ENCODE results near the gene EXOC3. TPM values are rescaled to one million over a fixed set of nuclear protein-coding genes. Genes with fewer than 3 reads are reported as not detected.

The EXOC3 gene
- polyA plus RNA-seq, 1 donor from 2014 or later, result 27.7 TPM

DNA sequence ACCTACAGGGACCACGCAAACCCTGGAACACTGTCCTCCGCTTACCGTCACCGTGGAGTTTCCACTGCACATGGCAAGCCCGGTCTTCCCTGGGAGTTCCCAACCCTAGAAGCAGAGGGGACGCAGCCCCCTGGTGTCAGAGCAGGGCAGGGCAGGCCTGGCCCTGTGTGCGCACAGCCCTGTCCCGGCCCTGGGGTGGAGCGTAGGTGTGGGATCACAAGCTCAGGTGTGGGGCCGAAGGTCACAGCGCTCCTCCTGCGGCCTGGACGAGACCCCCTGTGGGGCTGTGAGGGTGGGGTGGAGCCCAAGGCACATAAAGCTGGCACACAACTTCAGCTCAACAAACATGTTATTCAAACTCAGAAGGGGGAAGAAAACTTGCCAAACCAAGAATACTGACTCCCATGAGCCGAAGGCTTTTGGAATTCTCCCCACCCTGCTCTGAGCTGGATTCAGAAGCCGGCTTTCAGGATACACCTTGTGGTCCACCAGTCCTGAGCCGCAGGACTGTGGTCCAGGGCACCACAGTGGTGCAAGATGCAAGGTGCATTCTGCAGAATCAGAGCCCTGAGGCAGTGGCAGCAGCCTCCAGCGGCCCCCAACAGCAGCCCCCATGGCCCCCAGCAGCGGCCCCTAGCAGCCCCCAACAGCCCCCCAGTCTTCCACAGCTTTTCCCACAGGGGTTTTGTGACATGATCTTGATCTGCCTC is 11.8 kb upstream of the EXOC3 start:
- Histone ChIP-seq H3K9me2 (ENCODE audit: insufficient read depth, low read length) (no peaks in the 10 kb centered on the region), H3K79me2 (replicated peaks; ENCODE audit: insufficient read depth, low read length) (no peaks in the 10 kb centered on the region), H3K9ac (ENCODE audit: low read length) (no peak overlapping the region), H3K36me3 (ENCODE audit: insufficient read depth, low read length) (no peaks in the 10 kb centered on the region), H3F3A (ENCODE audit: insufficient read depth, low read length, poor library complexity, severe bottlenecking) (no peaks in the 10 kb centered on the region), H3K9me3 (ENCODE audit: low read length) (no peaks in the 10 kb centered on the region), H4K20me1 (ENCODE audit: insufficient read depth) (no peaks in the 10 kb centered on the region), H3K27ac (ENCODE audit: low read length) (no peak overlapping the region), H3K4me2 (ENCODE audit: low read length) (no peak overlapping the region), H3K27me3 (ENCODE audit: insufficient read depth, low read depth, low read length) (no peaks in the 10 kb centered on the region), H3K4me3 (ENCODE audit: low read length) (no peak overlapping the region), H2AFZ (ENCODE audit: low read depth, low read length) (no peak overlapping the region)
- TF ChIP-seq SMC3 (conservative IDR thresholded peaks at IDR 0.05; ENCODE audit: poor library complexity), result peak; percentile 65
- peak; percentile 60 for TF ChIP-seq RAD21 (conservative IDR thresholded peaks at IDR 0.05)
- no peak for TF ChIP-seq POLR2AphosphoS5 (IDR thresholded peaks at IDR 0.05)
- TF ChIP-seq, protein P1, sequence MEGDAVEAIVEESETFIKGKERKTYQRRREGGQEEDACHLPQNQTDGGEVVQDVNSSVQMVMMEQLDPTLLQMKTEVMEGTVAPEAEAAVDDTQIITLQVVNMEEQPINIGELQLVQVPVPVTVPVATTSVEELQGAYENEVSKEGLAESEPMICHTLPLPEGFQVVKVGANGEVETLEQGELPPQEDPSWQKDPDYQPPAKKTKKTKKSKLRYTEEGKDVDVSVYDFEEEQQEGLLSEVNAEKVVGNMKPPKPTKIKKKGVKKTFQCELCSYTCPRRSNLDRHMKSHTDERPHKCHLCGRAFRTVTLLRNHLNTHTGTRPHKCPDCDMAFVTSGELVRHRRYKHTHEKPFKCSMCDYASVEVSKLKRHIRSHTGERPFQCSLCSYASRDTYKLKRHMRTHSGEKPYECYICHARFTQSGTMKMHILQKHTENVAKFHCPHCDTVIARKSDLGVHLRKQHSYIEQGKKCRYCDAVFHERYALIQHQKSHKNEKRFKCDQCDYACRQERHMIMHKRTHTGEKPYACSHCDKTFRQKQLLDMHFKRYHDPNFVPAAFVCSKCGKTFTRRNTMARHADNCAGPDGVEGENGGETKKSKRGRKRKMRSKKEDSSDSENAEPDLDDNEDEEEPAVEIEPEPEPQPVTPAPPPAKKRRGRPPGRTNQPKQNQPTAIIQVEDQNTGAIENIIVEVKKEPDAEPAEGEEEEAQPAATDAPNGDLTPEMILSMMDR (IDR thresholded peaks at IDR 0.05; ENCODE audit: poor library complexity, severe bottlenecking), result peak; percentile 60

DNA sequence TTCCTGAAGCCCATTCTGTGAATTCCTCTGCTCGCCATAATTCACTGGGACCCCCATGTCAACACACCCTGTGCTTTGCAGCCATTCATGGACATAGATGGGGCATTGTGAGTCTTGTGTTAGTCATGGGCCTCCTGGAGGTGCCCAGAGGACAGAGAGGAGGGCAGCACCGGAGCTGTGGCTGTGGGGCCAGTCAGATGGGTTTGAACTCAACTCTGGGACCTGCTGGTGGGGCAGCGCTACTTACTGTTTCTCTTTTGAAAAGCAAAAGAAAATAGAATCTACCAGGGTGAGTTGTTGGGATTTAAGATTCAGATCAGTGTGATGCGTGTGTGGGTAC is 11.3 kb upstream of the EXOC3 start:
- no peak overlapping the region for H3K27ac ChIP-seq (ENCODE audit: low read length)
- no peaks in the 10 kb centered on the region for H3K36me3 ChIP-seq (ENCODE audit: insufficient read depth, low read length)
- no peaks in the 10 kb centered on the region for H3K27me3 ChIP-seq (ENCODE audit: insufficient read depth, low read depth, low read length)
- H3K9me3 ChIP-seq (ENCODE audit: low read length), result no peaks in the 10 kb centered on the region
- no peaks in the 10 kb centered on the region for H4K20me1 ChIP-seq (ENCODE audit: insufficient read depth)
- TF ChIP-seq TAF1 (IDR thresholded peaks at IDR 0.05; ENCODE audit: low read depth) (no peak), EP300 (conservative IDR thresholded peaks at IDR 0.05; ENCODE audit: poor library complexity, severe bottlenecking) (no peak), POLR2AphosphoS5 (IDR thresholded peaks at IDR 0.05) (no peak), EZH2 (IDR thresholded peaks at IDR 0.05; ENCODE audit: borderline replicate concordance, insufficient read depth, low read length, poor library complexity, severe bottlenecking) (no peak), SMC3 (conservative IDR thresholded peaks at IDR 0.05; ENCODE audit: poor library complexity) (no peak), RAD21 (conservative IDR thresholded peaks at IDR 0.05) (no peak), MXI1 (conservative IDR thresholded peaks at IDR 0.05; ENCODE audit: poor library complexity, severe bottlenecking) (no peak)
- TF ChIP-seq, protein P2, sequence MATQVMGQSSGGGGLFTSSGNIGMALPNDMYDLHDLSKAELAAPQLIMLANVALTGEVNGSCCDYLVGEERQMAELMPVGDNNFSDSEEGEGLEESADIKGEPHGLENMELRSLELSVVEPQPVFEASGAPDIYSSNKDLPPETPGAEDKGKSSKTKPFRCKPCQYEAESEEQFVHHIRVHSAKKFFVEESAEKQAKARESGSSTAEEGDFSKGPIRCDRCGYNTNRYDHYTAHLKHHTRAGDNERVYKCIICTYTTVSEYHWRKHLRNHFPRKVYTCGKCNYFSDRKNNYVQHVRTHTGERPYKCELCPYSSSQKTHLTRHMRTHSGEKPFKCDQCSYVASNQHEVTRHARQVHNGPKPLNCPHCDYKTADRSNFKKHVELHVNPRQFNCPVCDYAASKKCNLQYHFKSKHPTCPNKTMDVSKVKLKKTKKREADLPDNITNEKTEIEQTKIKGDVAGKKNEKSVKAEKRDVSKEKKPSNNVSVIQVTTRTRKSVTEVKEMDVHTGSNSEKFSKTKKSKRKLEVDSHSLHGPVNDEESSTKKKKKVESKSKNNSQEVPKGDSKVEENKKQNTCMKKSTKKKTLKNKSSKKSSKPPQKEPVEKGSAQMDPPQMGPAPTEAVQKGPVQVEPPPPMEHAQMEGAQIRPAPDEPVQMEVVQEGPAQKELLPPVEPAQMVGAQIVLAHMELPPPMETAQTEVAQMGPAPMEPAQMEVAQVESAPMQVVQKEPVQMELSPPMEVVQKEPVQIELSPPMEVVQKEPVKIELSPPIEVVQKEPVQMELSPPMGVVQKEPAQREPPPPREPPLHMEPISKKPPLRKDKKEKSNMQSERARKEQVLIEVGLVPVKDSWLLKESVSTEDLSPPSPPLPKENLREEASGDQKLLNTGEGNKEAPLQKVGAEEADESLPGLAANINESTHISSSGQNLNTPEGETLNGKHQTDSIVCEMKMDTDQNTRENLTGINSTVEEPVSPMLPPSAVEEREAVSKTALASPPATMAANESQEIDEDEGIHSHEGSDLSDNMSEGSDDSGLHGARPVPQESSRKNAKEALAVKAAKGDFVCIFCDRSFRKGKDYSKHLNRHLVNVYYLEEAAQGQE (IDR thresholded peaks at IDR 0.05; ENCODE audit: borderline replicate concordance), result no peak
- TF ChIP-seq, protein P1 (IDR thresholded peaks at IDR 0.05; ENCODE audit: poor library complexity, severe bottlenecking), result no peak
- no peaks in the 10 kb centered on the region for H3K79me2 ChIP-seq (replicated peaks; ENCODE audit: insufficient read depth, low read length)
- H3F3A ChIP-seq (ENCODE audit: insufficient read depth, low read length, poor library complexity, severe bottlenecking), result no peaks in the 10 kb centered on the region
- no peak overlapping the region for H3K4me3 ChIP-seq (ENCODE audit: low read length)
- H3K9me2 ChIP-seq (ENCODE audit: insufficient read depth, low read length), result no peaks in the 10 kb centered on the region
- no peak overlapping the region for H3K9ac ChIP-seq (ENCODE audit: low read length)
- no peak overlapping the region for H3K4me2 ChIP-seq (ENCODE audit: low read length)
- H2AFZ ChIP-seq (ENCODE audit: low read depth, low read length), result no peak overlapping the region

Measured in neural cell (in vitro differentiated cells).